Upper lobe of right lung (tissue), 1 donor: Measurements from ENCODE around the gene GRAMD2A. TPM values are rescaled to one million over a fixed set of nuclear protein-coding genes. Genes with fewer than 3 reads are reported as not detected.

Source experiments
- ATAC-seq: fragments of 200-7000 bp; cut with Tn5 transposase; one replicate; pipeline ENCODE4 v1.9.1; 2020; ENCODE audit warnings: mild to moderate bottlenecking, moderate library complexity
- DNase-seq: peaks from one replicate; pipeline ENCODE4 v3.0.0-alpha.2; 2020
- H3K27ac ChIP-seq: fragments of 200-600 bp; one replicate; pipeline ENCODE4 v1.8.0; 2022
- H3K27me3 ChIP-seq: fragments of 200-600 bp; one replicate; pipeline ENCODE4 v1.8.0; 2022; ENCODE audit warnings: mild to moderate bottlenecking
- H3K36me3 ChIP-seq: fragments of 200-600 bp; one replicate; pipeline ENCODE4 v1.8.0; 2022
- H3K4me1 ChIP-seq: fragments of 200-600 bp; one replicate; pipeline ENCODE4 v1.8.0; 2022
- H3K4me3 ChIP-seq: fragments of 200-600 bp; one replicate; pipeline ENCODE4 v1.8.0; 2022; ENCODE audit warnings: mild to moderate bottlenecking
- H3K9me3 ChIP-seq: fragments of 200-600 bp; one replicate; pipeline ENCODE4 v1.8.0; 2022
- intact Hi-C: fragments of 100-400 bp; cut with DNase I; formaldehyde crosslinking; loops from one replicate; pipeline ENCODE4 v1.11.0; 2022
- long read RNA-seq: library from polyadenylated mRNA; unstranded; transcript quantifications from one replicate; pipeline ENCODE4 v2.0.0, GENCODE V29; 2021
- total RNA-seq: library from RNA; stranded (reverse); fragmentation: NEBNext Ultra II Directional; extraction: Animal tissue kit (Norgen Biotek cat#: 25700); gene quantifications from one replicate; pipeline ENCODE4 v1.2.1, GENCODE V29; 2021
- TF ChIP-seq, protein P1 (sequence below): fragments of 200-600 bp; IDR thresholded peaks from one replicate; pipeline ENCODE4 v1.8.0; 2022; ENCODE audit warnings: antibody characterized with exemption
- donor health status: DM: no; HTN: yes; CAD: no; lungs with severe emphysema.

The GRAMD2A gene
- total RNA-seq: 27.4 TPM
- long read RNA-seq, transcript GRAMD2A-201 (12 exons, 3,281 nt): major isoform, 51 of 89 reads
- long read RNA-seq, partial matches to known transcripts: 8 of 89 reads
- long read RNA-seq, other reads (novel, unspliced or antisense): 26 of 89 reads

DNA sequence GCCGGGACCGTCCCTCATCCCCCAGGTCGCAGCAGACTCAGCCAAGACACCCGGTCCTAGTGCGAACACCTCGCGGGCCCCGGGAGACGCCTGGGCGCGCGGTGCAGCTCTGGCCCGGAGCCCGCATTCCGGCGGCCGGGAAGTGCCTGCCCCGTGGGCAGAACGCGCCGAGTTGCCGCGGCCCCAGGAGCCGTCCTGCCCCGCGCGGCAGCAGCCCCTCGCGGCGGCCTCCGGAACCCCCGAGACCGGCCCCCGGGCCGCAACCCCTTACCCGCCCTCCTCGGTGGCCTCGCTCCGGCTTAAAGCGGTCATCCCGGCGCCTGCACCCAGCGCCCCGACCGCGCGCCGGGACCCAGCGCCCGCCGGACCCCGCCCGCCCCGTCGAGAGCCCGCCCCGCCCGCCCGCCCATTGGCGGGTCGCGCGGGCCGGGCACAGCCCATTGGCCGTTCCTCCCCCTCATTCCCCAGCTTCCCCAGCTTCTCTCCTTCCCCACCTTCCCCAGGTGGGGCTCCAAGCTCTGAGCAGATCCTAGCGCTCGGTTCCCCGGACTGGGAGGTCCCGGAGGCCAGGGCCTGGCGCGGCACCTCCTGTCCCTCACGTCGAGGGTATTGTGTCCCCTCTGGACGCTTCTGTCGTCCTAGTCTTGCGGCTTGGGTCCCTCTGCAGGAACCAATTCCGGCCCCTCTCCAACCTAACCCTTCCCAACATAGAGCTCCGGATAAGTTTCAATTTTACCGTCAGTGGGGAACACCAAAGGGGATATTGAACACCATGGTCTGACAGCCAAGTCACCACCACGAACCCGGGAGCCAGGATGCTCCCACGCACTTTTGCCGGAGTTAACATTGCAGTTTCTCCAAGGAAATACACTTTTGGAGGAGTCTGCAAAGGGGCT lies at the start of gene GRAMD2A:
GRAMD2A (minus strand) TSS at position 328 of the 896 bp plus-strand sequence.
- Histone ChIP-seq H3K27ac (peak within 1 kb of the TSS; percentile 58), H3K36me3 (peaks cover 39% of the 10 kb centered on the region), H3K4me3 (peak within 1 kb of the TSS; percentile 51), H3K4me1 (peaks cover 19% of the 10 kb centered on the region), H3K27me3 (no peaks in the 10 kb centered on the region), H3K9me3 (no peaks in the 10 kb centered on the region)
- ATAC-seq (peak; percentile 78), DNase-seq (peak; percentile 86)
- TF ChIP-seq, protein P1, sequence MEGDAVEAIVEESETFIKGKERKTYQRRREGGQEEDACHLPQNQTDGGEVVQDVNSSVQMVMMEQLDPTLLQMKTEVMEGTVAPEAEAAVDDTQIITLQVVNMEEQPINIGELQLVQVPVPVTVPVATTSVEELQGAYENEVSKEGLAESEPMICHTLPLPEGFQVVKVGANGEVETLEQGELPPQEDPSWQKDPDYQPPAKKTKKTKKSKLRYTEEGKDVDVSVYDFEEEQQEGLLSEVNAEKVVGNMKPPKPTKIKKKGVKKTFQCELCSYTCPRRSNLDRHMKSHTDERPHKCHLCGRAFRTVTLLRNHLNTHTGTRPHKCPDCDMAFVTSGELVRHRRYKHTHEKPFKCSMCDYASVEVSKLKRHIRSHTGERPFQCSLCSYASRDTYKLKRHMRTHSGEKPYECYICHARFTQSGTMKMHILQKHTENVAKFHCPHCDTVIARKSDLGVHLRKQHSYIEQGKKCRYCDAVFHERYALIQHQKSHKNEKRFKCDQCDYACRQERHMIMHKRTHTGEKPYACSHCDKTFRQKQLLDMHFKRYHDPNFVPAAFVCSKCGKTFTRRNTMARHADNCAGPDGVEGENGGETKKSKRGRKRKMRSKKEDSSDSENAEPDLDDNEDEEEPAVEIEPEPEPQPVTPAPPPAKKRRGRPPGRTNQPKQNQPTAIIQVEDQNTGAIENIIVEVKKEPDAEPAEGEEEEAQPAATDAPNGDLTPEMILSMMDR: no peak
- intact Hi-C loops: no loop called here

DNA sequence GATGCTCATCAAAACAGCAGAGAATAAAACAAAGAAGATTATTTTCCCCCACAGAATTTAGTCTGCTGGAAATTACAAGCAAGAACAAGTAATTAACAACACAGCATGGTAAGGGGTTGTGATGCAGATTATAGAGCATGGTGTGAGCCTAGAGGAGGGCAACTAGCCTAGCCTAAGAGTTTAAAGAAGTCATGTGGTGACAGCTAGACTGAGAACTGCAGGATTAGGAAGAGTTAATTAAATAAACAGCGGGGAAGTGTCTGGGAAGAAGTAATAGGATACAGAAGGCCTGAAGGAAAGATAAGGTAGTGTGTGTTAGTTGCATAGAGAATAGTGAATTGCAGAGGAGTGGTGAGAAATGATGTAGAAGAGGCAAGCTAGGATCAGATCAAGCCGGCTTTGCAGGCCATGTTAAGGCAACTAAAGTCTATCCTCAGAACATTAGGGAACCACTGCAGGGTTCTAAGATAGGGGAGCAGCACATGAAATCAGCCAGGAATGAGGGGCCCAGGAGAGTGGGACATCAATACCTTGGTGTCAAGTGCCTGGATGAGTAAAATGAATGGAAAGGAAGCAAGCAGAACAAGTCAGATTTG lies 45.3 kb upstream of the GRAMD2A start:
- Histone ChIP-seq H3K4me1 (no peaks in the 10 kb centered on the region), H3K27ac (no peak overlapping the region), H3K9me3 (no peaks in the 10 kb centered on the region), H3K27me3 (no peaks in the 10 kb centered on the region), H3K36me3 (peaks cover 73% of the 10 kb centered on the region), H3K4me3 (no peak overlapping the region)
- ATAC-seq: no peak
- intact Hi-C loops: no loop called here
- TF ChIP-seq, protein P1: no peak
- no peak for DNase-seq

DNA sequence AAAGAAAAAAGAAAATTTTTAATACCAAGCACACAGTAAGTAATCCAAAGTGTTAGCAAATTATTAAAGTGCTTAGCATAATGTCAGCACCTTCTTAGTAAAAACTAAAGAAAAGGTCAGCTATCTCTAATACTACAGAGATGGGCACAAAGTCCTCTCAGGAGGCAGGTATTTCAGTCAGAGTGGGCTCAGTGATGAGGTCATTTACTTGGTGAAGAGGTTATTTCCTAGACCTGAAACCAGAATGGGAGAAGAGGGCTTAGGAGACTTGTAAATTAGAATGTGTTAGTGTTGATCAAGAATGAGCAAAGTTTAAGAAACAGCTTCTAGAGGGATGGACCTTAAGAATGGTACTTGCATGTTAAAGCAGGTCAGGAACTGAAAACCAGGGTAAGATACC lies 42.1 kb upstream of the GRAMD2A start:
- H3K9me3 ChIP-seq: no peaks in the 10 kb centered on the region
- intact Hi-C loops: no loop called here
- DNase-seq: no peak
- ATAC-seq: no peak
- TF ChIP-seq, protein P1: no peak
- H3K27ac ChIP-seq: no peak overlapping the region
- H3K27me3 ChIP-seq: no peaks in the 10 kb centered on the region
- no peaks in the 10 kb centered on the region for H3K4me1 ChIP-seq
- H3K4me3 ChIP-seq: no peak overlapping the region
- peaks cover 48% of the 10 kb centered on the region for H3K36me3 ChIP-seq

DNA sequence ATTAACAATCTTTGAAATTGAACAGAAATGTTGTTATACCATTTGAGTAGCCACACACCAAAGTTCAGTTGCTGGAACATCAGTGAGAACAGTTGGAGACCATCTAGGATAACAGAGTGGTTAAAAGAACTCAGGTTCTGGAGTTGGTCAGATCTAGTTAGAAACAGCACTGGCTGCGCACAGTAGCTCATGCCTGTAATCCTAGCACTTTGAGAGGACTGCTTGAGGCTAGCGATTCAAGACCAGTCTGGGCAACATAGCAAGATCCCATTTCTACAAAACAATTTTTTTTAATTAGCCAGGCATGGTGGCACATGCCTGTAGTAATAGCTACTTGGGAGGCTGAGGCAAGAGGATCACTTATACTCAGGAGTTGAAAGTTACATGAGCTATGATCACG lies 41.0 kb upstream of the GRAMD2A start:
- Histone ChIP-seq H3K4me3 (no peak overlapping the region), H3K27ac (no peak overlapping the region), H3K9me3 (no peaks in the 10 kb centered on the region), H3K36me3 (peaks cover 38% of the 10 kb centered on the region), H3K4me1 (no peaks in the 10 kb centered on the region), H3K27me3 (no peaks in the 10 kb centered on the region)
- TF ChIP-seq, protein P1: no peak
- DNase-seq: no peak
- no peak for ATAC-seq
- intact Hi-C loops: no loop called here

DNA sequence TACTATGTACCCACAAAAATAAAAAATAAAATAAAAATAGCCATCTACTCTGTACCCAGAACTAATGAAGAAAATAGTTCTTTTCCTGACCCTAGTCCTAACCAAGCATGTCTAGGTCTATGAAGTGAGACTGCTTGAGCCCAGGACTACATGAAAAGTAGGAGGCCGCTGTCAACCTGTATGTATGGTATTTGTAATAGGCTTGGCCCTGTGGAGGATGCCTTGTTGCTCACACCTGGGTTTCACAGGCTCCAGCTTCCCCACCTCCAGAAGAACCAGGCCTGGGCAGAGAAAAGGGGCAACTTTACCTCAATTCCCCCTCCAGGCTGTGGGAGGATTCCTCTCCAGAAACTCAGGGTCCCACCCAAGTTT lies 40.3 kb upstream of the GRAMD2A start:
- TF ChIP-seq, protein P1: no peak
- ATAC-seq: no peak
- no peak for DNase-seq
- H3K4me1 ChIP-seq: peaks cover 3% of the 10 kb centered on the region
- H3K4me3 ChIP-seq: no peak overlapping the region
- intact Hi-C loops: no loop called here
- no peaks in the 10 kb centered on the region for H3K27me3 ChIP-seq
- no peak overlapping the region for H3K27ac ChIP-seq
- H3K36me3 ChIP-seq: peaks cover 31% of the 10 kb centered on the region
- H3K9me3 ChIP-seq: no peaks in the 10 kb centered on the region
